ENCODE data around the gene EVC2. TPM values are rescaled to one million over a fixed set of nuclear protein-coding genes. Genes with fewer than 3 reads are reported as not detected.

The EVC2 gene
- total and polyA plus RNA-seq, 2 of the 4 experiments (the other 2 are of a cell fraction) = 2.7 to 5.9 TPM

DNA sequence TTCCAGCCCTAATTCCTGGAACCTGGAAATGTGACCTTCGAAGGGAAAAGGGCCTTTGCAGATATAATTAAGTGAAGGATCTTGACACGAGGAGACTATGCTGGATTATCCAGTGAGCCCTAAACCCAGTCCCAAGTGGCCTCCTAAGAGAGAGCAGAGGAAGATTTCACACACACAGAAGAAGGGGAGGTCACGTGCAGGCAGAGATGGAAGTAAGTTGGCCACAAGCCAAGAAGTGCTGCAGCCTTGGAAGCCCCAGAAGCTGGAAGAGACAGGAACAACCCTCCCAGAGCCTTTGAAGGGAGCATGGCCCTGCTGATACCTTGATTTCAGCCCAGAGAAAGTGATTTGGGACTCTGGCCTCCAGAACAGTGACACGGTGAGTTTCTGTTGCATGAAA lies 51.9 kb downstream of the EVC2 start:
- H4K91ac ChIP-seq (ENCODE audit: insufficient read depth, low read depth, low read length) = no peak overlapping the region
- H3K4me1 ChIP-seq (ENCODE audit: control insufficient read depth, insufficient read depth, low read length) = no peaks in the 10 kb centered on the region
- TF ChIP-seq FOS (IDR thresholded peaks at IDR 0.05; ENCODE audit: low read depth, low read length) = no peak
- TF ChIP-seq NFE2L2 (IDR thresholded peaks at IDR 0.05; ENCODE audit: low read depth, low read length) = no peak
- no peak for TF ChIP-seq RFX5 (IDR thresholded peaks at IDR 0.05; ENCODE audit: low read depth, low read length)
- no peak for TF ChIP-seq SMC3 (IDR thresholded peaks at IDR 0.05; ENCODE audit: low read depth, low read length)
- TF ChIP-seq CHD1 (IDR thresholded peaks at IDR 0.05; ENCODE audit: low read depth, low read length) = no peak
- TF ChIP-seq, protein P1, sequence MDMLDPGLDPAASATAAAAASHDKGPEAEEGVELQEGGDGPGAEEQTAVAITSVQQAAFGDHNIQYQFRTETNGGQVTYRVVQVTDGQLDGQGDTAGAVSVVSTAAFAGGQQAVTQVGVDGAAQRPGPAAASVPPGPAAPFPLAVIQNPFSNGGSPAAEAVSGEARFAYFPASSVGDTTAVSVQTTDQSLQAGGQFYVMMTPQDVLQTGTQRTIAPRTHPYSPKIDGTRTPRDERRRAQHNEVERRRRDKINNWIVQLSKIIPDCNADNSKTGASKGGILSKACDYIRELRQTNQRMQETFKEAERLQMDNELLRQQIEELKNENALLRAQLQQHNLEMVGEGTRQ (IDR thresholded peaks at IDR 0.05; ENCODE audit: low read depth, low read length) = no peak
- TF ChIP-seq RAD21 (IDR thresholded peaks at IDR 0.05; ENCODE audit: low read length) = no peak
- no peak for TF ChIP-seq MAZ (IDR thresholded peaks at IDR 0.05; ENCODE audit: borderline replicate concordance, low read depth, low read length)
- TF ChIP-seq, protein P2, sequence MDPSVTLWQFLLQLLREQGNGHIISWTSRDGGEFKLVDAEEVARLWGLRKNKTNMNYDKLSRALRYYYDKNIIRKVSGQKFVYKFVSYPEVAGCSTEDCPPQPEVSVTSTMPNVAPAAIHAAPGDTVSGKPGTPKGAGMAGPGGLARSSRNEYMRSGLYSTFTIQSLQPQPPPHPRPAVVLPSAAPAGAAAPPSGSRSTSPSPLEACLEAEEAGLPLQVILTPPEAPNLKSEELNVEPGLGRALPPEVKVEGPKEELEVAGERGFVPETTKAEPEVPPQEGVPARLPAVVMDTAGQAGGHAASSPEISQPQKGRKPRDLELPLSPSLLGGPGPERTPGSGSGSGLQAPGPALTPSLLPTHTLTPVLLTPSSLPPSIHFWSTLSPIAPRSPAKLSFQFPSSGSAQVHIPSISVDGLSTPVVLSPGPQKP (IDR thresholded peaks at IDR 0.05; ENCODE audit: borderline replicate concordance, low read depth, low read length) = no peak
- TF ChIP-seq CEBPB (IDR thresholded peaks at IDR 0.05; ENCODE audit: low read depth, low read length) = no peak
- no peak for TF ChIP-seq MXI1 (IDR thresholded peaks at IDR 0.05; ENCODE audit: borderline replicate concordance, low read depth, low read length)
- TF ChIP-seq RCOR1 (IDR thresholded peaks at IDR 0.05; ENCODE audit: insufficient replicate concordance, low read length) = no peak
- TF ChIP-seq BHLHE40 (IDR thresholded peaks at IDR 0.05; ENCODE audit: low read depth, low read length) = no peak
- no peak for TF ChIP-seq POLR2A (IDR thresholded peaks at IDR 0.05; ENCODE audit: low read depth, low read length)
- no peak for TF ChIP-seq MAFK (IDR thresholded peaks at IDR 0.05; ENCODE audit: low read depth, low read length)
- no peak overlapping the region for H2BK5ac ChIP-seq (ENCODE audit: low read depth, low read length, poor library complexity, severe bottlenecking)
- ATAC-seq (ENCODE audit: low read depth) (no peak), DNase-seq (no peak)
- no peak overlapping the region for H3K56ac ChIP-seq (ENCODE audit: extremely low read depth, insufficient read depth, low read length)
- peaks cover 0 to 2% of the 10 kb centered on the region in 2 experiments; a peak in 1 of 4 replicates for H3K79me1 ChIP-seq (ENCODE audit: low read depth in 1 of 2, low read length in 2 of 2)
- H3K18ac ChIP-seq (ENCODE audit: low read depth, low read length) = no peak overlapping the region
- H4K8ac ChIP-seq (ENCODE audit: low read depth in 2 of 2, low read length in 2 of 2) = no peak overlapping the region
- POLR2A ChIA-PET (ENCODE audit: unreplicated experiment) = no interaction called here
- no peak overlapping the region for H2AFZ ChIP-seq (replicated peaks; ENCODE audit: low read length, poor library complexity)
- no TSS peak for BruUV-seq (replicated peaks)
- no peak overlapping the region for H2AK5ac ChIP-seq (ENCODE audit: low read depth, low read length)
- H4K20me1 ChIP-seq (ENCODE audit: insufficient read depth, low read length) = no peaks in the 10 kb centered on the region
- no peaks in the 10 kb centered on the region for H3K27me3 ChIP-seq (ENCODE audit: control insufficient read depth, insufficient read depth, low read length)
- intact Hi-C loops (cut with micrococcal nuclease) = loop anchor here (5.0 kb wide), 1 partner anchor 36 kb away; no protein-coding TSS in a partner anchor
- no peak overlapping the region for H3K4me2 ChIP-seq (ENCODE audit: low read depth, low read length)
- in situ Hi-C loops (cut with MboI; ENCODE audit: low sequenced_read_pairs) = no loop called here
- 80% methylated on average over 1 of the region's 4 CpGs; no CpG with 5 or more reads in 1 of the 2 experiments for WGBS, 2 experiments (ENCODE audit: extremely low coverage in 2 of 2, insufficient read length in 1 of 2)
- H2BK20ac ChIP-seq (ENCODE audit: low read depth, low read length) = no peak overlapping the region
- H3K23ac ChIP-seq (ENCODE audit: low read depth, low read length) = no peak overlapping the region
- dilution Hi-C loops (cut with HindIII; ENCODE audit: low sequenced_read_pairs, unreplicated experiment) = no loop called here
- no peak overlapping the region for H2BK15ac ChIP-seq (ENCODE audit: low read depth, low read length)
- no peak overlapping the region for H4K5ac ChIP-seq (ENCODE audit: low read depth, low read length)
- H3K9me3 ChIP-seq (ENCODE audit: control insufficient read depth, insufficient read depth, low read length) = no peaks in the 10 kb centered on the region
- H3K36me3 ChIP-seq (ENCODE audit: control insufficient read depth, insufficient read depth, low read length) = peaks cover 45% of the 10 kb centered on the region
- H2BK120ac ChIP-seq (ENCODE audit: low read depth, low read length) = no peak overlapping the region
- peaks cover 15% of the 10 kb centered on the region; the same call in 1 of the 2 replicates for H3K9me1 ChIP-seq (ENCODE audit: insufficient read depth, low read length)
- H2AK9ac ChIP-seq (replicated peaks; ENCODE audit: low read depth, low read length, poor library complexity) = no peak overlapping the region
- no peak overlapping the region for H3K9ac ChIP-seq (ENCODE audit: low read depth, low read length)
- H3K27ac ChIP-seq (ENCODE audit: insufficient read depth, low read length) = no peak overlapping the region
- no peak overlapping the region for H3K4me3 ChIP-seq (ENCODE audit: insufficient read depth, low read depth, low read length)
- no peak overlapping the region for H3K14ac ChIP-seq (replicated peaks; ENCODE audit: low read depth, low read length)
- no peak overlapping the region for H3K4ac ChIP-seq (ENCODE audit: low read depth, low read length)
- CTCF ChIA-PET = no interaction called here

Measured in IMR-90 (cell line).